ENCODE data around the gene PLCB1. TPM values are rescaled to one million over a fixed set of nuclear protein-coding genes. Genes with fewer than 3 reads are reported as not detected.

Gene PLCB1
- total RNA-seq, 1 experiment from 2014 or later = 11.3 TPM

GRCh38 chr20:8571611-8572010 lies 439.5 kb downstream of the PLCB1 start (continued):
- TF ChIP-seq MLX (CRISPR knock-in tag; IDR thresholded peaks at IDR 0.05) = no peak

DNA sequence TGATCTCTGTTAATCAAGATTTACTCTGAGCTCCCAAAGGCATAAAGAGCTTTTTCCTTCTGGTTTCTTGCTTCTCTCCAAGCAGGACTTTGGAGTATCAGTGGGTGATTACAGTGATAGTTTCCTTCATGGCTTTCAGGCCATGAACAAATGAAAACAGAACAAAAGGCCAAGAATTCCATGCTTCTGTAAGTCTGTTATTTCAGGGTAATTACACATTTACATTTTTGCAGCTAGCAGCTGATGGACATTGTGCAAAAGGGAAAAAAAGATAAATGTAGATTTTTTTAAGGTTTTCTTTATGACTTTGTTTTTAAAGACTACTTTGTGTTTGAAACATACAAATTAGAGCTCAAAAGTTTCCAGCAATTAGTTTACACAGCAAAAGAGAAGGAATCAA lies 441.6 kb downstream of the PLCB1 start:
- TF ChIP-seq ZNF121 (CRISPR knock-in tag; IDR thresholded peaks at IDR 0.05) = no peak
- TF ChIP-seq KAT7 (CRISPR knock-in tag; IDR thresholded peaks at IDR 0.05; ENCODE audit: borderline replicate concordance) = no peak
- no peak for TF ChIP-seq MXD4 (CRISPR knock-in tag; IDR thresholded peaks at IDR 0.05; ENCODE audit: borderline replicate concordance)
- no peak for TF ChIP-seq GABPB1 (CRISPR knock-in tag; IDR thresholded peaks at IDR 0.05)
- TF ChIP-seq ELF4 (CRISPR knock-in tag; IDR thresholded peaks at IDR 0.05; ENCODE audit: low read depth) = no peak
- no peak for TF ChIP-seq PRRX2 (CRISPR knock-in tag; IDR thresholded peaks at IDR 0.05)
- TF ChIP-seq FOXP1 (CRISPR knock-in tag; IDR thresholded peaks at IDR 0.05; ENCODE audit: borderline replicate concordance) = no peak
- TF ChIP-seq, protein P1, sequence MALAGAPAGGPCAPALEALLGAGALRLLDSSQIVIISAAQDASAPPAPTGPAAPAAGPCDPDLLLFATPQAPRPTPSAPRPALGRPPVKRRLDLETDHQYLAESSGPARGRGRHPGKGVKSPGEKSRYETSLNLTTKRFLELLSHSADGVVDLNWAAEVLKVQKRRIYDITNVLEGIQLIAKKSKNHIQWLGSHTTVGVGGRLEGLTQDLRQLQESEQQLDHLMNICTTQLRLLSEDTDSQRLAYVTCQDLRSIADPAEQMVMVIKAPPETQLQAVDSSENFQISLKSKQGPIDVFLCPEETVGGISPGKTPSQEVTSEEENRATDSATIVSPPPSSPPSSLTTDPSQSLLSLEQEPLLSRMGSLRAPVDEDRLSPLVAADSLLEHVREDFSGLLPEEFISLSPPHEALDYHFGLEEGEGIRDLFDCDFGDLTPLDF (CRISPR knock-in tag; IDR thresholded peaks at IDR 0.05) = no peak
- TF ChIP-seq, protein P2, sequence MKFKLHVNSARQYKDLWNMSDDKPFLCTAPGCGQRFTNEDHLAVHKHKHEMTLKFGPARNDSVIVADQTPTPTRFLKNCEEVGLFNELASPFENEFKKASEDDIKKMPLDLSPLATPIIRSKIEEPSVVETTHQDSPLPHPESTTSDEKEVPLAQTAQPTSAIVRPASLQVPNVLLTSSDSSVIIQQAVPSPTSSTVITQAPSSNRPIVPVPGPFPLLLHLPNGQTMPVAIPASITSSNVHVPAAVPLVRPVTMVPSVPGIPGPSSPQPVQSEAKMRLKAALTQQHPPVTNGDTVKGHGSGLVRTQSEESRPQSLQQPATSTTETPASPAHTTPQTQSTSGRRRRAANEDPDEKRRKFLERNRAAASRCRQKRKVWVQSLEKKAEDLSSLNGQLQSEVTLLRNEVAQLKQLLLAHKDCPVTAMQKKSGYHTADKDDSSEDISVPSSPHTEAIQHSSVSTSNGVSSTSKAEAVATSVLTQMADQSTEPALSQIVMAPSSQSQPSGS (CRISPR knock-in tag; IDR thresholded peaks at IDR 0.05; ENCODE audit: borderline replicate concordance, low read depth) = no peak
- TF ChIP-seq JUN (CRISPR knock-in tag; IDR thresholded peaks at IDR 0.05) = no peak
- TF ChIP-seq, protein P3, sequence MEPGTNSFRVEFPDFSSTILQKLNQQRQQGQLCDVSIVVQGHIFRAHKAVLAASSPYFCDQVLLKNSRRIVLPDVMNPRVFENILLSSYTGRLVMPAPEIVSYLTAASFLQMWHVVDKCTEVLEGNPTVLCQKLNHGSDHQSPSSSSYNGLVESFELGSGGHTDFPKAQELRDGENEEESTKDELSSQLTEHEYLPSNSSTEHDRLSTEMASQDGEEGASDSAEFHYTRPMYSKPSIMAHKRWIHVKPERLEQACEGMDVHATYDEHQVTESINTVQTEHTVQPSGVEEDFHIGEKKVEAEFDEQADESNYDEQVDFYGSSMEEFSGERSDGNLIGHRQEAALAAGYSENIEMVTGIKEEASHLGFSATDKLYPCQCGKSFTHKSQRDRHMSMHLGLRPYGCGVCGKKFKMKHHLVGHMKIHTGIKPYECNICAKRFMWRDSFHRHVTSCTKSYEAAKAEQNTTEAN (CRISPR knock-in tag; IDR thresholded peaks at IDR 0.05) = no peak
- TF ChIP-seq FOXP4 (CRISPR knock-in tag; IDR thresholded peaks at IDR 0.05) = no peak
- TF ChIP-seq, protein P4, sequence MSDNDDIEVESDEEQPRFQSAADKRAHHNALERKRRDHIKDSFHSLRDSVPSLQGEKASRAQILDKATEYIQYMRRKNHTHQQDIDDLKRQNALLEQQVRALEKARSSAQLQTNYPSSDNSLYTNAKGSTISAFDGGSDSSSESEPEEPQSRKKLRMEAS (CRISPR knock-in tag; IDR thresholded peaks at IDR 0.05) = no peak
- no peak for TF ChIP-seq SMAD4 (CRISPR knock-in tag; IDR thresholded peaks at IDR 0.05)
- TF ChIP-seq GTF2I (CRISPR knock-in tag; conservative IDR thresholded peaks at IDR 0.05) = no peak
- DNase-seq (ENCODE audit: low spot score) (no peak), ATAC-seq (no peak)
- Mint-ChIP-seq H3K27ac (no peak overlapping the region), H3K36me3 (no peaks in the 10 kb centered on the region), H3K27me3 (ENCODE audit: low read depth) (no peaks in the 10 kb centered on the region), H3K9me3 (0 out of 2 replicates have a peak, but pooled peaks cover 6% of the 10 kb centered on the region), H3K4me3 (no peak overlapping the region), H3K4me1 (peaks cover 7% of the 10 kb centered on the region)
- ChIA-PET POLR2A (no interaction called here), CTCF (no interaction called here)

DNA sequence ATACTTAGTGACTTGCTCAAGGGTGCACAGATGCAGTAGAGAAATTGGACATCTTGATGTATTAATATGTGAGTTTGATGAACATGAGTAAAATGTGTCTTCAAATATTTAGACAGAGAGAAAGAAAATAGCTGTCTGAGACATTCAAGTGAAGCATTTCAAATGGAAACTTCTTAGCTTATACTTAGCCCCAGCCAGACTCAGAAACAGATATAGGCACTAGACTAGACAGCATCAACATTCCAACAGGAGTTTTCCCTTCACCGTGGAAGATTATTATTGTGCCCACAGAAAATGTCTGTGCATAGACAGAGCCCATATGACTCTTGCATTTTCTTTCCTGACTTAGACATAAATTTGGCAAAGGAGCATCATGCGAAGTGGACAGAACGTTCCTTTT lies 443.0 kb downstream of the PLCB1 start:
- no peak for DNase-seq (ENCODE audit: low spot score)
- Mint-ChIP-seq H3K27ac (no peak overlapping the region), H3K4me1 (peaks cover 7% of the 10 kb centered on the region), H3K36me3 (no peaks in the 10 kb centered on the region), H3K9me3 (0 out of 2 replicates have a peak, but pooled peaks cover 6% of the 10 kb centered on the region), H3K27me3 (ENCODE audit: low read depth) (no peaks in the 10 kb centered on the region), H3K4me3 (no peak overlapping the region)
- ATAC-seq = no peak
- ChIA-PET CTCF (no interaction called here), POLR2A (no interaction called here)
- TF ChIP-seq PRRX2 (CRISPR knock-in tag; IDR thresholded peaks at IDR 0.05) (no peak), FOXK1 (CRISPR knock-in tag; IDR thresholded peaks at IDR 0.05) (no peak), SMAD3 (CRISPR knock-in tag; IDR thresholded peaks at IDR 0.05; ENCODE audit: borderline replicate concordance) (no peak), ATF6 (CRISPR knock-in tag; IDR thresholded peaks at IDR 0.05) (no peak), GABPB1 (CRISPR knock-in tag; IDR thresholded peaks at IDR 0.05) (no peak)
- TF ChIP-seq, protein P5, sequence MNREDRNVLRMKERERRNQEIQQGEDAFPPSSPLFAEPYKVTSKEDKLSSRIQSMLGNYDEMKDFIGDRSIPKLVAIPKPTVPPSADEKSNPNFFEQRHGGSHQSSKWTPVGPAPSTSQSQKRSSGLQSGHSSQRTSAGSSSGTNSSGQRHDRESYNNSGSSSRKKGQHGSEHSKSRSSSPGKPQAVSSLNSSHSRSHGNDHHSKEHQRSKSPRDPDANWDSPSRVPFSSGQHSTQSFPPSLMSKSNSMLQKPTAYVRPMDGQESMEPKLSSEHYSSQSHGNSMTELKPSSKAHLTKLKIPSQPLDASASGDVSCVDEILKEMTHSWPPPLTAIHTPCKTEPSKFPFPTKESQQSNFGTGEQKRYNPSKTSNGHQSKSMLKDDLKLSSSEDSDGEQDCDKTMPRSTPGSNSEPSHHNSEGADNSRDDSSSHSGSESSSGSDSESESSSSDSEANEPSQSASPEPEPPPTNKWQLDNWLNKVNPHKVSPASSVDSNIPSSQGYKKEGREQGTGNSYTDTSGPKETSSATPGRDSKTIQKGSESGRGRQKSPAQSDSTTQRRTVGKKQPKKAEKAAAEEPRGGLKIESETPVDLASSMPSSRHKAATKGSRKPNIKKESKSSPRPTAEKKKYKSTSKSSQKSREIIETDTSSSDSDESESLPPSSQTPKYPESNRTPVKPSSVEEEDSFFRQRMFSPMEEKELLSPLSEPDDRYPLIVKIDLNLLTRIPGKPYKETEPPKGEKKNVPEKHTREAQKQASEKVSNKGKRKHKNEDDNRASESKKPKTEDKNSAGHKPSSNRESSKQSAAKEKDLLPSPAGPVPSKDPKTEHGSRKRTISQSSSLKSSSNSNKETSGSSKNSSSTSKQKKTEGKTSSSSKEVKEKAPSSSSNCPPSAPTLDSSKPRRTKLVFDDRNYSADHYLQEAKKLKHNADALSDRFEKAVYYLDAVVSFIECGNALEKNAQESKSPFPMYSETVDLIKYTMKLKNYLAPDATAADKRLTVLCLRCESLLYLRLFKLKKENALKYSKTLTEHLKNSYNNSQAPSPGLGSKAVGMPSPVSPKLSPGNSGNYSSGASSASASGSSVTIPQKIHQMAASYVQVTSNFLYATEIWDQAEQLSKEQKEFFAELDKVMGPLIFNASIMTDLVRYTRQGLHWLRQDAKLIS (CRISPR knock-in tag; IDR thresholded peaks at IDR 0.05; ENCODE audit: borderline replicate concordance) = no peak

All from WTC11 (cell line).